ENCODE results near the gene PTPRD.
"Not testable (repeated sequence)": the region's sequence is repeated elsewhere in the genome, so short reads cannot be mapped to it uniquely, and the experiment has no call there.

The PTPRD gene

DNA sequence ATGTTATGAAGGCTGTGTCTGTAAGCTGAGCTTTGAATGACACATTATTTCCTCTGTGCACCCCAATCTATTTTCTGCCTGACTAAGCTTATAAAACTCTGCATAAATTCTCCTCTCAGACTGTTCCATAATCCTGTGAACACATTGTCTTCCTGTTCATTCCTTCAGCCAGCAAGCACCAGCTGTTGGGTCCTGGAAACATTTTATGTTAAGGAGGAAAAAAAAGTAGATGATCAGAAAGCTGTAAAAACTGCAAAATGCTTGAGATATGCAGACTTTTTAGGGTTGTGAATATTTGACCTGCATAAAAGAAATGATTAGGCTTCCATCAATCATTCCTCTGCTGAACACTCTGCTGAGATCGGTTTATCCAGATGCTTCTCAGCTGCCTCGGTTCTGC is 1567.2 kb downstream of the PTPRD start:
- TF ChIP-seq, protein P1, sequence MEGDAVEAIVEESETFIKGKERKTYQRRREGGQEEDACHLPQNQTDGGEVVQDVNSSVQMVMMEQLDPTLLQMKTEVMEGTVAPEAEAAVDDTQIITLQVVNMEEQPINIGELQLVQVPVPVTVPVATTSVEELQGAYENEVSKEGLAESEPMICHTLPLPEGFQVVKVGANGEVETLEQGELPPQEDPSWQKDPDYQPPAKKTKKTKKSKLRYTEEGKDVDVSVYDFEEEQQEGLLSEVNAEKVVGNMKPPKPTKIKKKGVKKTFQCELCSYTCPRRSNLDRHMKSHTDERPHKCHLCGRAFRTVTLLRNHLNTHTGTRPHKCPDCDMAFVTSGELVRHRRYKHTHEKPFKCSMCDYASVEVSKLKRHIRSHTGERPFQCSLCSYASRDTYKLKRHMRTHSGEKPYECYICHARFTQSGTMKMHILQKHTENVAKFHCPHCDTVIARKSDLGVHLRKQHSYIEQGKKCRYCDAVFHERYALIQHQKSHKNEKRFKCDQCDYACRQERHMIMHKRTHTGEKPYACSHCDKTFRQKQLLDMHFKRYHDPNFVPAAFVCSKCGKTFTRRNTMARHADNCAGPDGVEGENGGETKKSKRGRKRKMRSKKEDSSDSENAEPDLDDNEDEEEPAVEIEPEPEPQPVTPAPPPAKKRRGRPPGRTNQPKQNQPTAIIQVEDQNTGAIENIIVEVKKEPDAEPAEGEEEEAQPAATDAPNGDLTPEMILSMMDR (conservative IDR thresholded peaks at IDR 0.05; ENCODE audit: low read depth, low read length), result no peak
- Histone ChIP-seq H3K79me2 (ENCODE audit: insufficient read depth, low read depth) (no peaks in the 10 kb centered on the region), H3K4me1 (ENCODE audit: low read depth, poor library complexity, severe bottlenecking) (no peaks in the 10 kb centered on the region), H3K4me2 (no peak overlapping the region), H3K36me3 (ENCODE audit: insufficient read depth) (no peaks in the 10 kb centered on the region), H3K27ac (no peak overlapping the region), H4K20me1 (ENCODE audit: insufficient read depth) (no peaks in the 10 kb centered on the region), H3K9ac (no peak overlapping the region), H3K27me3 (ENCODE audit: insufficient read depth, low read depth) (no peaks in the 10 kb centered on the region), H3K4me3 (IDR thresholded peaks at IDR 0.05; ENCODE audit: insufficient read depth, low read depth, low read length) (no peak overlapping the region), H2AFZ (ENCODE audit: low read depth) (no peak overlapping the region)

- Histone ChIP-seq H3K4me3 (IDR thresholded peaks at IDR 0.05; ENCODE audit: insufficient read depth, low read depth, low read length) (no peak overlapping the region), H3K4me1 (ENCODE audit: low read depth, poor library complexity, severe bottlenecking) (no peaks in the 10 kb centered on the region), H3K27me3 (ENCODE audit: insufficient read depth, low read depth) (no peaks in the 10 kb centered on the region), H3K27ac (no peak overlapping the region), H3K36me3 (ENCODE audit: insufficient read depth) (no peaks in the 10 kb centered on the region), H3K79me2 (ENCODE audit: insufficient read depth, low read depth) (no peaks in the 10 kb centered on the region), H4K20me1 (ENCODE audit: insufficient read depth) (no peaks in the 10 kb centered on the region), H2AFZ (ENCODE audit: low read depth) (no peak overlapping the region), H3K9ac (no peak overlapping the region), H3K4me2 (no peak overlapping the region)
- TF ChIP-seq, protein P1 (conservative IDR thresholded peaks at IDR 0.05; ENCODE audit: low read depth, low read length), result no peak
Measured at GRCh38 chr9:9045072-9045471, 1567.7 kb downstream of the PTPRD start.

DNA sequence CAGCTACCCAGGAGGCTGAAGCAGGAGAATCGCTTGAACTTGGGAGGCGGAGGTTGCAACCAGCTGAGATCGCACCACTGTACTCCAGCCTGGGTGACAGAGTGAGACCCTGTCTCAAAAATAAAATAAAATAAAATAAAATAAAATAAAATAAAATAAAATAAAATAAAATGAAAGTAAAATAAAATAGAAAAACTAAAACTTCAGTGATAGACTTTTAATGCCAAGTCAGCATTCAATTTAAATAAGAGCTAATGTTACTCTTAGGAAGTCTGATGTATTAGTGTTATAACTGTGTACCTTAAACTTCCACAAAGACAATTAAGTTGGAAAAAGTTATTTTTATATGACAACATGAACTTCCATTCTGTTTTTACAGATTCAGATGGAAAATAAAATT is 1569.0 kb downstream of the PTPRD start:
- H4K20me1 ChIP-seq (ENCODE audit: insufficient read depth); H3K79me2 ChIP-seq (ENCODE audit: insufficient read depth, low read depth); H3K4me3 ChIP-seq (IDR thresholded peaks at IDR 0.05; ENCODE audit: insufficient read depth, low read depth, low read length): not testable (repeated sequence)

DNA sequence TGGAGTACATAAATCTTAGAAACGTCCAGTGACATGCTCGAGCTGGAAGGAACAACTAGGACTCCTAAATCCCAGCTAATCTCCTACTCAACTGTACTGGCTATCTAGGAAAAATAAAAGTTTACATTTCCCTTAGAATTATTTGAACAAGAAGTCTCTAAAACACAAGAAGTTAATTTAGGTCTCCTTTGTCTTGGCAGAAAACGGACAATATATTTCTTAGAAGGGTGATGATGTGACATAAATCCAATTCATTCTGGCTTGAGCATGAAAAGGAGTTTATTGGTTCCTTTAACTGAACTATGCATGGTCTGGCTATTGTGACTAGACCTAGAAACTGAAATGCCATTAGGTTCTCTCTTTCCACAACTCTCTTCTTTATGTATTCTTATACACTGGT is 1571.0 kb downstream of the PTPRD start:
- no peak overlapping the region for H3K4me2 ChIP-seq
- no peaks in the 10 kb centered on the region for H3K79me2 ChIP-seq (ENCODE audit: insufficient read depth, low read depth)
- H3K27me3 ChIP-seq (ENCODE audit: insufficient read depth, low read depth), result no peaks in the 10 kb centered on the region
- H3K4me3 ChIP-seq (IDR thresholded peaks at IDR 0.05; ENCODE audit: insufficient read depth, low read depth, low read length), result no peak overlapping the region
- TF ChIP-seq, protein P1 (conservative IDR thresholded peaks at IDR 0.05; ENCODE audit: low read depth, low read length), result no peak
- no peak overlapping the region for H3K27ac ChIP-seq
- H3K36me3 ChIP-seq (ENCODE audit: insufficient read depth), result no peaks in the 10 kb centered on the region
- no peak overlapping the region for H2AFZ ChIP-seq (ENCODE audit: low read depth)
- H3K9ac ChIP-seq, result no peak overlapping the region
- H4K20me1 ChIP-seq (ENCODE audit: insufficient read depth), result no peaks in the 10 kb centered on the region
- no peaks in the 10 kb centered on the region for H3K4me1 ChIP-seq (ENCODE audit: low read depth, poor library complexity, severe bottlenecking)

More for the DNA sequence above, 1569.0 kb downstream of the PTPRD start:
- H3K27ac ChIP-seq; H3K36me3 ChIP-seq (ENCODE audit: insufficient read depth); H2AFZ ChIP-seq (ENCODE audit: low read depth); H3K4me2 ChIP-seq; H3K9ac ChIP-seq; H3K4me1 ChIP-seq (ENCODE audit: low read depth, poor library complexity, severe bottlenecking); H3K27me3 ChIP-seq (ENCODE audit: insufficient read depth, low read depth): not testable (repeated sequence)

- no peaks in the 10 kb centered on the region for H3K27me3 ChIP-seq (ENCODE audit: insufficient read depth, low read depth)
- no peak overlapping the region for H3K4me2 ChIP-seq
- H3K27ac ChIP-seq, result no peak overlapping the region
- TF ChIP-seq, protein P1 (conservative IDR thresholded peaks at IDR 0.05; ENCODE audit: low read depth, low read length), result no peak
- H3K9ac ChIP-seq, result no peak overlapping the region
- peaks cover 4% of the 10 kb centered on the region for H3K4me1 ChIP-seq (ENCODE audit: low read depth, poor library complexity, severe bottlenecking)
- H3K79me2 ChIP-seq (ENCODE audit: insufficient read depth, low read depth), result no peaks in the 10 kb centered on the region
- no peaks in the 10 kb centered on the region for H4K20me1 ChIP-seq (ENCODE audit: insufficient read depth)
- no peak overlapping the region for H3K4me3 ChIP-seq (IDR thresholded peaks at IDR 0.05; ENCODE audit: insufficient read depth, low read depth, low read length)
- H3K36me3 ChIP-seq (ENCODE audit: insufficient read depth), result no peaks in the 10 kb centered on the region
- H2AFZ ChIP-seq (ENCODE audit: low read depth), result no peak overlapping the region
Measured at GRCh38 chr9:9033022-9033421, 1579.8 kb downstream of the PTPRD start.

Measured in KMS-11 (cell line).